K562 (cell line): Measurements from ENCODE around the gene VWA7. TPM values are rescaled to one million over a fixed set of nuclear protein-coding genes. Genes with fewer than 3 reads are reported as not detected.
A peak's percentile ranks its signal among the peaks of the same experiment; 100 is the strongest.

Source experiments
- ATAC-seq: fragments of 200-7000 bp; cut with Tn5 transposase; 3 replicates; pipeline ENCODE4 v1.9.1; 2020; ENCODE audit warnings: moderate library complexity
- BruUV-seq: library from RNA; stranded (reverse); fragments of 400-500 nt; replicated peaks from 2 replicates; lab custom pipeline; 2021; lab: Mats Ljungman, UMichigan
- CTCF ChIA-PET: fragments of 300-600 bp; formaldehyde crosslinking; extraction: SDS; loops from one replicate; lab custom pipeline; 2021; ENCODE audit warnings: low intra/inter-chr PET ratio; lab: Yijun Ruan, JAX
- POLR2A ChIA-PET: fragments of 300-600, 350-650 bp; sonication (Branson Sonifier 250); formaldehyde crosslinking; extraction: SDS; loops from one replicate; lab custom pipeline; 2021; ENCODE audit warnings: antibody characterized with exemption, inconsistent platforms; lab: Yijun Ruan, JAX
- DNase-seq, 4 experiments: peaks; one replicate each; pipeline versions ENCODE4 v3.0.0 to v3.0.0-alpha.2; 2011 to 2018; ENCODE audit warnings: low spot score in 3 of 4, mixed read lengths in 3 of 4; ENCODE audit errors: extremely low read depth in 1 of 4
- FAIRE-seq: peaks from 2 replicates; lab custom pipeline; 2011; peaks lifted over from hg19 to GRCh38; lab: Jason Lieb, UNC
- H2AFZ ChIP-seq: 2 replicates; pipeline ENCODE4 v1.6.0; 2011; ENCODE audit warnings: low read depth, low read length, control low read depth, inconsistent platforms
- H3K27ac ChIP-seq: fragments of 200-600 bp; 3 replicates; pipeline ENCODE4 v1.8.0; 2011; ENCODE audit warnings: low read depth, mild to moderate bottlenecking, control low read depth, inconsistent platforms, low read length, moderate library complexity, mixed read lengths; ENCODE audit errors: extremely low read depth
- H3K27me3 ChIP-seq, 2 experiments: fragments of 300-600 bp in 1 of 2; 2 replicates in 1 of 2; 3 replicates in 1 of 2; pipeline versions ENCODE4 v1.6.0 to v1.8.0; 2011; ENCODE audit warnings: inconsistent platforms in 2 of 2, low read length in 2 of 2, mild to moderate bottlenecking in 1 of 2, mixed read lengths in 1 of 2, moderate library complexity in 1 of 2; ENCODE audit not compliant: control insufficient read depth in 2 of 2, insufficient read depth in 2 of 2
- H3K36me3 ChIP-seq: fragments of 300-600 bp; 3 replicates; pipeline ENCODE4 v1.8.0; 2011; ENCODE audit warnings: mild to moderate bottlenecking, low read length, inconsistent platforms; ENCODE audit not compliant: control insufficient read depth, insufficient read depth
- H3K4me1 ChIP-seq, 2 experiments: fragments of 200-600 bp in 1 of 2; replicated peaks in 1 of 2; 2 replicates in 1 of 2; 3 replicates in 1 of 2; pipeline versions ENCODE4 v1.5.1 to v1.8.0; 2011; ENCODE audit warnings: inconsistent platforms in 2 of 2, low read length in 2 of 2, mild to moderate bottlenecking in 1 of 2, mixed read lengths in 1 of 2, moderate library complexity in 1 of 2; ENCODE audit not compliant: control insufficient read depth in 2 of 2, insufficient read depth in 2 of 2
- H3K4me2 ChIP-seq: 2 replicates; pipeline ENCODE4 v1.6.1; 2011; ENCODE audit warnings: low read length, control low read depth, inconsistent platforms, mixed read lengths; ENCODE audit not compliant: insufficient read depth
- H3K4me3 ChIP-seq: fragments of 200-600 bp; sonication (generic), shearing (Covaris generic); 2 replicates; pipeline ENCODE4 v1.5.1; 2016; ENCODE audit warnings: control low read depth, inconsistent platforms
- H3K79me2 ChIP-seq: fragments of 200-600 bp; 3 replicates; pipeline ENCODE4 v1.8.0; 2011; ENCODE audit warnings: low read length, inconsistent platforms; ENCODE audit not compliant: control insufficient read depth, insufficient read depth
- H3K9ac ChIP-seq, 2 experiments: 2 replicates each; pipeline versions ENCODE4 v1.6.0 to v1.6.1; 2011; ENCODE audit warnings: low read depth in 2 of 2, low read length in 2 of 2, control low read depth in 1 of 2, inconsistent platforms in 1 of 2, mild to moderate bottlenecking in 1 of 2, mixed read lengths in 1 of 2; ENCODE audit not compliant: insufficient read depth in 1 of 2
- H3K9me1 ChIP-seq: one replicate; pipeline ENCODE4 v1.6.0; 2011; ENCODE audit warnings: inconsistent platforms, mild to moderate bottlenecking, low read length, moderate library complexity; ENCODE audit not compliant: control insufficient read depth, insufficient read depth
- H3K9me3 ChIP-seq: replicated peaks from 2 replicates; pipeline ENCODE4 v1.5.1; 2011; ENCODE audit warnings: low read depth, low read length, inconsistent platforms; ENCODE audit not compliant: control insufficient read depth, insufficient read depth
- H4K20me1 ChIP-seq: replicated peaks from 2 replicates; pipeline ENCODE4 v1.6.1; 2011; ENCODE audit warnings: low read length, inconsistent platforms, mixed read lengths; ENCODE audit not compliant: control insufficient read depth, insufficient read depth
- CREB1 ChIP-seq, 2 experiments: sonication (generic) in 1 of 2; formaldehyde crosslinking in 1 of 2; IDR thresholded peaks; 2 replicates each; pipeline versions ENCODE4 v1.6.1 to v1.8.0; 2012 to 2022; ENCODE audit warnings: inconsistent platforms in 1 of 2, mild to moderate bottlenecking in 1 of 2, missing genetic modification reagents in 1 of 2, moderate library complexity in 1 of 2
- ELK3 ChIP-seq: fragments of 450-650 bp; formaldehyde crosslinking; IDR thresholded peaks from 2 replicates; pipeline ENCODE4 v1.4.0; 2020; ENCODE audit warnings: mild to moderate bottlenecking
- PCBP1 ChIP-seq: fragments of 200-400 bp; formaldehyde crosslinking; IDR thresholded peaks from 2 replicates; pipeline ENCODE4 v1.6.1; 2018; ENCODE audit warnings: mild to moderate bottlenecking, low read depth, low read length; ENCODE audit not compliant: poor library complexity, severe bottlenecking
- SIN3A ChIP-seq, 2 experiments: fragments of 150-350 bp in 1 of 2; IDR thresholded peaks; 2 replicates each; pipeline ENCODE4 v1.6.1; 2011 to 2016; ENCODE audit warnings: borderline replicate concordance in 2 of 2, low read depth in 2 of 2, low read length in 2 of 2, mild to moderate bottlenecking in 2 of 2, moderate library complexity in 2 of 2; ENCODE audit not compliant: control insufficient read depth in 1 of 2
- TARDBP ChIP-seq: fragments of 450-650 bp; IDR thresholded peaks from 2 replicates; pipeline ENCODE4 v1.6.1; 2016
- THRB ChIP-seq: fragments of 450-650 bp; formaldehyde crosslinking; conservative IDR thresholded peaks from 2 replicates; pipeline ENCODE4 v1.4.0; 2022; ENCODE audit warnings: mild to moderate bottlenecking, missing genetic modification characterization
- ZC3H4 ChIP-seq: sonication (generic); formaldehyde crosslinking; IDR thresholded peaks from 2 replicates; pipeline ENCODE4 v1.9.0; 2021; ENCODE audit warnings: missing genetic modification reagents, borderline replicate concordance
- ZNF766 ChIP-seq: fragments of 200-800 bp; sonication (Bioruptor generic); conservative IDR thresholded peaks from 2 replicates; pipeline ENCODE4 v1.6.1; 2016; ENCODE audit warnings: missing genetic modification characterization, missing compliant biosample characterization
- WGBS: fragments of 100-300 bp; shearing (Covaris generic); methylation state at CpG from one replicate; pipeline ENCODE4 v1.1.6; 2016; ENCODE audit warnings: low coverage, mixed read lengths; ENCODE audit not compliant: insufficient coverage; ENCODE audit errors: missing lambda C conversion rate; 5-methylcytosine and 5-hydroxymethylcytosine counted together
- in situ Hi-C: fragments of 300-500 bp; cut with MboI; formaldehyde crosslinking; loops from 4 replicates; pipeline ENCODE4 v1.15.0; 2018; ENCODE audit warnings: inconsistent platforms, mixed read lengths
- intact Hi-C: fragments of 100-400 bp; cut with micrococcal nuclease; formaldehyde crosslinking; loops from 2 replicates; pipeline ENCODE4 v1.14.2; 2022
- polyA plus RNA-seq, 8 experiments: library from polyadenylated mRNA; depleted of rRNA in 4 of 8; stranded (reverse) in 5 of 8; unstranded in 3 of 8; fragments of >200 nt; fragmentation: Nextera tagmentation in 2 of 8; fragmentation: Illumina TruSeq in 1 of 8; extraction: Ambion mirVana in 2 of 8; extraction: Trizol in 1 of 8; gene quantifications; 2 replicates each; pipeline versions ENCODE4 v1.2.1 to v1.2.3, GENCODE V29; 2011 to 2014; ENCODE audit warnings: inconsistent platforms in 1 of 8, missing spikeins in 1 of 8
- total RNA-seq, 7 experiments: library from RNA; depleted of rRNA in 6 of 7; stranded (reverse); fragments of >200 nt in 6 of 7; fragmentation: Illumina TruSeq in 2 of 7; extraction: Trizol in 2 of 7; gene quantifications; 2 replicates each; pipeline versions ENCODE4 v1.2.1 to v1.2.3, GENCODE V29; 2011 to 2021; ENCODE audit warnings: low replicate concordance in 1 of 7
- TF ChIP-seq, protein P1 (sequence below), 2 experiments: fragments of 450-650 bp; IDR thresholded peaks; 2 replicates each; pipeline ENCODE4 v1.6.1; 2018; ENCODE audit warnings: mild to moderate bottlenecking in 2 of 2, low read depth in 1 of 2; ENCODE audit not compliant: partially characterized antibody in 2 of 2

The VWA7 gene
- total and polyA plus RNA-seq, 9 of the 15 experiments (the other 6 are each of a cell fraction or from before 2014, with no cell fraction given): 0.18 to 2.9 (median 0.95) TPM

GRCh38 chr6:31741815-31742214 is 35.3 kb downstream of the VWA7 start (continued):
- TF ChIP-seq THRB (CRISPR knock-in tag): 0 out of 2 replicates have a peak, but pooled peaks have one; percentile 54
- no peak for TF ChIP-seq ZC3H4
- no peak for TF ChIP-seq CREB1 (IDR thresholded peaks at IDR 0.05)
- TF ChIP-seq CREB1 (CRISPR knock-in tag; IDR thresholded peaks at IDR 0.05): no peak
- no peak for TF ChIP-seq ZNF766 (CRISPR knock-in tag)
- no peak for TF ChIP-seq TARDBP
- no peak for TF ChIP-seq ELK3 (CRISPR knock-in tag)
- TF ChIP-seq, all 486 proteins: peak for 5

GRCh38 chr6:31740397-31741223 is 36.5 kb downstream of the VWA7 start:
- peak overlapping the region; percentile 93 for H3K4me2 ChIP-seq
- DNase-seq (peak in 2 of 4 experiments; percentile 67 to 74), FAIRE-seq (no peak), ATAC-seq (peak; percentile 2)
- peak overlapping the region; percentile 64 for H3K4me3 ChIP-seq
- CTCF ChIA-PET: no interaction called here
- H3K27ac ChIP-seq: peak overlapping the region; percentile 95
- H3K79me2 ChIP-seq: peaks cover 61% of the 10 kb centered on the region
- peaks cover 56 to 63% of the 10 kb centered on the region in 2 experiments for H3K4me1 ChIP-seq
- BruUV-seq: no TSS peak
- H3K9ac ChIP-seq: peak overlapping the region; percentile 92 to 99
- no peaks in the 10 kb centered on the region for H3K9me3 ChIP-seq
- intact Hi-C loops (no loop called here), in situ Hi-C loops (no loop called here)
- H2AFZ ChIP-seq: peak overlapping the region; percentile 77
- H3K9me1 ChIP-seq: no peaks in the 10 kb centered on the region
- H3K27me3 ChIP-seq: no peaks in the 10 kb centered on the region
- H3K36me3 ChIP-seq: peaks cover 49% of the 10 kb centered on the region
- H4K20me1 ChIP-seq: 0 out of 2 replicates have a peak, but pooled peaks cover under 1% of the 10 kb centered on the region
- 7% methylated on average over 29 of the region's 29 CpGs for WGBS
- POLR2A ChIA-PET: interaction anchor here (0.6 to 13.1 kb wide), 20 partner anchors 9 to 1855 kb away, joined by 3 to 236 read pairs (median 20); partner anchors contain the start of genes BAG6, C6orf47, CSNK2B and DDAH2
- TF ChIP-seq SIN3A (IDR thresholded peaks at IDR 0.05; ENCODE audit: borderline replicate concordance in 2 of 2, control insufficient read depth in 1 of 2, low read depth in 2 of 2, low read length in 2 of 2): no peak; a peak in 1 of 4 replicates
- TF ChIP-seq PCBP1: peak; percentile 10
- TF ChIP-seq, protein P1, sequence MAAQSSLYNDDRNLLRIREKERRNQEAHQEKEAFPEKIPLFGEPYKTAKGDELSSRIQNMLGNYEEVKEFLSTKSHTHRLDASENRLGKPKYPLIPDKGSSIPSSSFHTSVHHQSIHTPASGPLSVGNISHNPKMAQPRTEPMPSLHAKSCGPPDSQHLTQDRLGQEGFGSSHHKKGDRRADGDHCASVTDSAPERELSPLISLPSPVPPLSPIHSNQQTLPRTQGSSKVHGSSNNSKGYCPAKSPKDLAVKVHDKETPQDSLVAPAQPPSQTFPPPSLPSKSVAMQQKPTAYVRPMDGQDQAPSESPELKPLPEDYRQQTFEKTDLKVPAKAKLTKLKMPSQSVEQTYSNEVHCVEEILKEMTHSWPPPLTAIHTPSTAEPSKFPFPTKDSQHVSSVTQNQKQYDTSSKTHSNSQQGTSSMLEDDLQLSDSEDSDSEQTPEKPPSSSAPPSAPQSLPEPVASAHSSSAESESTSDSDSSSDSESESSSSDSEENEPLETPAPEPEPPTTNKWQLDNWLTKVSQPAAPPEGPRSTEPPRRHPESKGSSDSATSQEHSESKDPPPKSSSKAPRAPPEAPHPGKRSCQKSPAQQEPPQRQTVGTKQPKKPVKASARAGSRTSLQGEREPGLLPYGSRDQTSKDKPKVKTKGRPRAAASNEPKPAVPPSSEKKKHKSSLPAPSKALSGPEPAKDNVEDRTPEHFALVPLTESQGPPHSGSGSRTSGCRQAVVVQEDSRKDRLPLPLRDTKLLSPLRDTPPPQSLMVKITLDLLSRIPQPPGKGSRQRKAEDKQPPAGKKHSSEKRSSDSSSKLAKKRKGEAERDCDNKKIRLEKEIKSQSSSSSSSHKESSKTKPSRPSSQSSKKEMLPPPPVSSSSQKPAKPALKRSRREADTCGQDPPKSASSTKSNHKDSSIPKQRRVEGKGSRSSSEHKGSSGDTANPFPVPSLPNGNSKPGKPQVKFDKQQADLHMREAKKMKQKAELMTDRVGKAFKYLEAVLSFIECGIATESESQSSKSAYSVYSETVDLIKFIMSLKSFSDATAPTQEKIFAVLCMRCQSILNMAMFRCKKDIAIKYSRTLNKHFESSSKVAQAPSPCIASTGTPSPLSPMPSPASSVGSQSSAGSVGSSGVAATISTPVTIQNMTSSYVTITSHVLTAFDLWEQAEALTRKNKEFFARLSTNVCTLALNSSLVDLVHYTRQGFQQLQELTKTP (IDR thresholded peaks at IDR 0.05; ENCODE audit: low read depth in 1 of 2, partially characterized antibody in 2 of 2): peak in 1 of 2 experiments; percentile 13
